Smooth muscle cell (in vitro differentiated cells): ENCODE results near the gene LAMB1. TPM values are rescaled to one million over a fixed set of nuclear protein-coding genes. Genes with fewer than 3 reads are reported as not detected.

ENCODE experiments used
- DNase-seq: peaks from one replicate; lab custom pipeline; 2025; ENCODE audit not compliant: unreplicated experiment; lab: John Stamatoyannopoulos, UW
- H2AFZ ChIP-seq: fragments of 200-600 bp; sonication (generic); 2 replicates; pipeline ENCODE4 v1.6.0; 2016; ENCODE audit warnings: antibody characterized with exemption, low read depth, mild to moderate bottlenecking
- H3F3A ChIP-seq: fragments of 200-600 bp; sonication (generic); 2 replicates; pipeline ENCODE4 v1.6.0; 2017; ENCODE audit warnings: antibody characterized with exemption, low read depth
- H3K27ac ChIP-seq: fragments of 200-600 bp; sonication (generic); 2 replicates; pipeline ENCODE4 v1.5.1; 2016; ENCODE audit warnings: low read depth, mild to moderate bottlenecking
- H3K27me3 ChIP-seq: fragments of 200-600 bp; sonication (generic); 2 replicates; pipeline ENCODE4 v1.6.1; 2016; ENCODE audit warnings: low read depth, mild to moderate bottlenecking
- H3K36me3 ChIP-seq: fragments of 200-600 bp; sonication (generic); 2 replicates; pipeline ENCODE4 v1.5.1; 2016; ENCODE audit warnings: low read depth
- H3K4me1 ChIP-seq: fragments of 200-600 bp; sonication (generic); 2 replicates; pipeline ENCODE4 v1.5.1; 2016; ENCODE audit warnings: low read depth
- H3K4me2 ChIP-seq: fragments of 200-600 bp; sonication (generic); 2 replicates; pipeline ENCODE4 v1.6.0; 2016; ENCODE audit warnings: mild to moderate bottlenecking
- H3K4me3 ChIP-seq: fragments of 200-600 bp; sonication (generic); 2 replicates; pipeline ENCODE4 v1.5.1; 2016; ENCODE audit warnings: mild to moderate bottlenecking
- H3K79me2 ChIP-seq: fragments of 200-600 bp; sonication (generic); 2 replicates; pipeline ENCODE4 v1.6.0; 2016; ENCODE audit warnings: low read depth, mild to moderate bottlenecking
- H3K9ac ChIP-seq: fragments of 200-600 bp; sonication (generic); 2 replicates; pipeline ENCODE4 v1.6.0; 2016; ENCODE audit warnings: low read depth
- H3K9me3 ChIP-seq: fragments of 200-600 bp; sonication (generic); replicated peaks from 2 replicates; pipeline ENCODE4 v1.5.1; 2016; ENCODE audit warnings: low read depth
- H4K20me1 ChIP-seq: fragments of 200-600 bp; sonication (generic); 2 replicates; pipeline ENCODE4 v1.6.0; 2016; ENCODE audit warnings: low read depth
- CTCF ChIP-seq: fragments of 200-600 bp; sonication (generic); IDR thresholded peaks from 2 replicates; pipeline ENCODE4 v1.5.1; 2017; ENCODE audit warnings: borderline replicate concordance, mild to moderate bottlenecking, antibody characterized with exemption; ENCODE audit not compliant: insufficient read depth, poor library complexity, severe bottlenecking
- WGBS: methylation state at CpG from one replicate; pipeline ENCODE4 v1.1.7; 2016; ENCODE audit warnings: low lambda C conversion rate; 5-methylcytosine and 5-hydroxymethylcytosine counted together
- polyA plus RNA-seq: library from polyadenylated mRNA; unstranded; fragments of >200 nt; fragmentation: Nextera tagmentation; extraction: Ambion mirVana; gene quantifications from 2 replicates; pipeline ENCODE4 v1.2.1, GENCODE V29; 2016
- total RNA-seq: library from RNA; depleted of rRNA; stranded (reverse); fragments of >200 nt; gene quantifications from 2 replicates; pipeline ENCODE4 v1.2.3, GENCODE V29; 2014

LAMB1 gene
- total and polyA plus RNA-seq, 2 experiments from 2014 or later: 191 to 244 TPM

DNA sequence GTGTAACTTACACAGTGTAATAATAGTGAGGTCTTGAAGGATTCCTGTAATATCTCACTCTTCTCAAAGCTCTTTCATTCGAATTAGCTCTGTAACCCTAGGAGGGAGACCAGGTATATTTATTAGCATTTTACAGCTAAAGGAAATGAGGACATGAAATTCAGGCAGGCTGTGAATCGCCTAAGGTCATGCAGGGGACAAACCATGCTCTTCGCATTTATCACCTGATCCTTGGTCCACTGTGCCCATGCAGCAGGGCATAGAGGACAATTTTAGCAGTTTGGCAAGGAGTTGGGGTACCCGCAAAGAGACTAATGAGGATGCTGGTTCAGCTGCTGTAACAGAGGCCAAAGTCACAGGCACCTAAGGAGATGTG, 14.8 kb upstream of the LAMB1 start:
- Histone ChIP-seq H3K4me3 (no peak overlapping the region), H3K4me2 (no peak overlapping the region), H3K79me2 (no peaks in the 10 kb centered on the region), H2AFZ (no peak overlapping the region), H3K4me1 (peaks cover 7% of the 10 kb centered on the region), H3K36me3 (no peaks in the 10 kb centered on the region), H3K27ac (no peak overlapping the region), H3K9me3 (no peaks in the 10 kb centered on the region), H3F3A (peaks cover 12% of the 10 kb centered on the region), H4K20me1 (no peaks in the 10 kb centered on the region), H3K9ac (no peak overlapping the region), H3K27me3 (no peaks in the 10 kb centered on the region)
- no peak for TF ChIP-seq CTCF
- no peak for DNase-seq
- WGBS: 76% methylated on average over 4 of the region's 4 CpGs

GRCh38 chr7:108016841-108017775, 14.1 kb upstream of the LAMB1 start:
- Histone ChIP-seq H3K79me2 (no peaks in the 10 kb centered on the region), H3K27me3 (no peaks in the 10 kb centered on the region), H3K27ac (no peak overlapping the region), H3F3A (peaks cover 12% of the 10 kb centered on the region), H4K20me1 (no peaks in the 10 kb centered on the region), H3K4me1 (peaks cover 7% of the 10 kb centered on the region), H3K4me2 (peak overlapping the region; percentile 7), H2AFZ (no peak overlapping the region), H3K9ac (no peak overlapping the region), H3K9me3 (no peaks in the 10 kb centered on the region), H3K4me3 (no peak overlapping the region), H3K36me3 (no peaks in the 10 kb centered on the region)
- TF ChIP-seq CTCF: peak; percentile 32
- DNase-seq: no peak
- WGBS: 27% methylated on average over 2 of the region's 2 CpGs

GRCh38 chr7:108015740-108016139, 12.8 kb upstream of the LAMB1 start:
- Histone ChIP-seq H2AFZ (no peak overlapping the region), H3K4me3 (no peak overlapping the region), H3K4me1 (peaks cover 7% of the 10 kb centered on the region), H3K9ac (no peak overlapping the region), H3K27ac (no peak overlapping the region), H3K36me3 (no peaks in the 10 kb centered on the region), H3F3A (peaks cover 17% of the 10 kb centered on the region), H3K9me3 (no peaks in the 10 kb centered on the region), H3K4me2 (no peak overlapping the region), H3K27me3 (no peaks in the 10 kb centered on the region), H3K79me2 (no peaks in the 10 kb centered on the region), H4K20me1 (no peaks in the 10 kb centered on the region)
- no peak for DNase-seq
- WGBS: 92% methylated on average over 2 of the region's 2 CpGs
- no peak for TF ChIP-seq CTCF
